DMS79 treated with DMSO at 0.1 percent for 48 hours (cell line): ENCODE measurements around the gene GRIN3B.
"Not testable (repeated sequence)": the region's sequence is repeated elsewhere in the genome, so short reads cannot be mapped to it uniquely, and the experiment has no call there.

Experiments
- DNase-seq: peaks from one replicate; lab custom pipeline; 2025; lab: John Stamatoyannopoulos, UW

The GRIN3B gene

GRCh38 chr19:1019616-1019961 is 19.4 kb downstream of the GRIN3B start:
- DNase-seq = no peak

DNA sequence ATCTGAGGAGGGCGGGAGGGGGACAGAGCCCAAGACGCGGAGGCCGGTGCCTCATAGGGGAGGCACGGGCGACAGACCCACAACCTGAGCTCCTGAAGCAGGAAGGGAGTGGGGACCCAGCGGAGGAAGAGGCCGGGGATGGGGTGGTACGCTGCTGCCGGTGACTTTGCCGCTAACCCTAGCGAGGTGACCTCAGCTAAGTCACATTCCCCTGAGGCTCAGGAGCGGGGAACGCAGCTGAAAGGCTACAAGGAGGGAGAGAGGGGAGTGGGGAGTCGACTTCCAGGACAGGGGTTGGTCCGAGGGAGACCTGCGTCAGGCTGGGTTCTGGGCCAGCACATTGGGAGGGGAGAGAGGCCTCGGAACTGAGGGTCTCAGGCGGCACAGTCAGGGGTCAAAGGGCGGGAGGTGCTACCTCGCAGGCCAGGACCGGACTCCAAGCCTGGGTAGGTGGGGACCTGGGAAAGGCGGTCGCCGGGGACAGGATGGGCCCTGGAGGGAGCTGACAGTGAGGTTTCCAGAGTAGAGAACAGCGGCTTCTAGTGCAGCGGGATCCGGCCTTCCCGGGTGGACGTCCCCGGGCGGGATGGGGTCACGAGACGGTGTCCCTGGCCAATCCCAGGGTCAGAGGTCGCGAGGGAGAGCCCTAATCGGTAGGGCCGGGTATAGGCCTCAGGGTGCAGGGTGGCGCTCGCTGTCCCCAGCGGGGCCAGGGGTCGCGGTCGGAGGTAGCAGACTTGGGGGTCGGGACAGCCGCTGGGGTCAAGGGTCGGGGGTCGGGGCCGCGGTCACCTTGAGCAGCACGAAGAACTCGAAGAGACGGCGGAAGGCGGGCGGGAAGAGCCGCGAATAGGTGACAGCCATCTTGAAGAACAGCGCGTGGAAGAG is 20.0 kb downstream of the GRIN3B start:
- no peak for DNase-seq

DNA sequence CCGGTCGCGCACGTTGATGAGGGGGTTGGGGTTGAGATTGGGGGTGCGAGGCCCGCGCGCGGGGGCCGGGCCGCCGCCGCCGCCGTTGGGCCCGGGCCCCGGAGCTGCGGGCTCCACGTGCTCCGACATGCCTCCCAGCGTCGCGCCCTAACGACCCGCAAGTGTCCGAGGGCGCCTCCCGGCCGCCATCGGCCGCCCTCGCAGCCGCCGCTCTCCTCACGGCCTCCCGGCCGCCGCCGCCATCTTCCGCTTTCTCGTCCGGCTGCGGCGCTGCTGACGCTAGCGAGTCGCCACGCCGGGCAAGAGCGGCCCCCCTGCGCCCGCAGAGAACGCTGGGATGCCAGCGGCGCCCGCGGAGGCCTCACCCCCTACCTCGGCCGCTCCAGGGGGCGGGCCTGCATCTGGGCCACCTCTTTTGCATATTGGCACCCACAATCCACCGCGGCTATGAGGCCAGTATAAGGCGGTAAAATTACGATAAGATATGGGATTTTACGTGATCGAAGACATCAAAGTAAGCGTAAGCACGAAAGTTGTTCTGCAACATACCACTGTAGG is 20.7 kb downstream of the GRIN3B start, which contains the start of gene TMEM259:
TSS of gene TMEM259 (minus strand) at position 256 of the 558 bp plus-strand sequence. CDS start at position 129, 127 bp downstream.
- peak; percentile 95 for DNase-seq

DNA sequence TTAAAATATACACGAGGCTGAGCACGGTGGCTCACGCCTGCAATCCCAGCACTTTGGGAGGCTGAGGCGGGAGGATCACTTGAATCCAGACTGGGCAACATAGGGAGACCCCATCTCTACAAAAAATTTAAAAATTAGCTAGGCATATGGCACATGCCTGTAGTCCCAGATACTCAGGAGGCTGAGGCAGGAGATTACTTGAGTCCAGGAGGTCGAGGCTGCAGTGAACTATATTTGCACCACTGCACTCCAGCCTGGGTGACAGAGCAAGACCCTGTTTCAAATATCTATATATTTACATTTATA is 23.6 kb downstream of the GRIN3B start:
- DNase-seq = not testable (repeated sequence)

GRCh38 chr19:1025080-1025479 is 24.9 kb downstream of the GRIN3B start:
- not testable (repeated sequence) for DNase-seq

GRCh38 chr19:1025960-1026782 is 26.0 kb downstream of the GRIN3B start, which contains the start of gene CNN2:
Gene CNN2, plus strand, starts transcription at chr19:1026608. Its CDS starts 54 bp downstream, at chr19:1026662.
- no peak for DNase-seq

GRCh38 chr19:1026783-1027649 is 26.8 kb downstream of the GRIN3B start:
- DNase-seq = no peak

- no peak for DNase-seq
These were observed 27.4 kb downstream of the GRIN3B start for GRCh38 chr19:1027650-1028061.

GRCh38 chr19:1028062-1028926 is 28.1 kb downstream of the GRIN3B start:
- DNase-seq = no peak

DNA sequence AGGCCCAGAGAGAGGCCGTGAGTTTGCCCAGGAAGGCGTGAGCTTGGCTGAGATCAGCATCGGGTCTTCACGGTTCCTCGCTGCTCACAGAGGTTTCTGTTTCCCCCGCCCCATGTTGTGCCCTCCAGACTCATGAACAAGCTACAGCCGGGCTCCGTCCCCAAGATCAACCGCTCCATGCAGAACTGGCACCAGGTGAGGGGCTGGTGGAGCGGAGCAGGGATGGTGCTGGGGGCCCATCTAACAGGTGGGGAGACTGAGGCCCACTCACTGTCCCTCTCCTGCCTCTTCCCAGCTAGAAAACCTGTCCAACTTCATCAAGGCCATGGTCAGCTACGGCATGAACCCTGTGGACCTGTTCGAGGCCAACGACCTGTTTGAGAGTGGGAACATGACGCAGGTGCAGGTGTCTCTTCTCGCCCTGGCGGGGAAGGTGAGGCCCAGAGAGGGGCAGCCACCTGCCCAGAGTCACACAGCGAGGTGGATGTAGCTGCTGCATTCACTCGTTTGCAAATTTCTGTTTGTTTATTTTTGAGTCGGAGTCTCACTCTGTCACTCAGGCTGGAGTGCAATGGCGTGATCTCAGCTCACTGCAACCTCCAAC is 32.1 kb downstream of the GRIN3B start:
- no peak for DNase-seq

- no peak for DNase-seq
These were observed 35.9 kb downstream of the GRIN3B start for GRCh38 chr19:1035998-1036621.

GRCh38 chr19:1037621-1038064 is 37.4 kb downstream of the GRIN3B start:
- DNase-seq = no peak

DNA sequence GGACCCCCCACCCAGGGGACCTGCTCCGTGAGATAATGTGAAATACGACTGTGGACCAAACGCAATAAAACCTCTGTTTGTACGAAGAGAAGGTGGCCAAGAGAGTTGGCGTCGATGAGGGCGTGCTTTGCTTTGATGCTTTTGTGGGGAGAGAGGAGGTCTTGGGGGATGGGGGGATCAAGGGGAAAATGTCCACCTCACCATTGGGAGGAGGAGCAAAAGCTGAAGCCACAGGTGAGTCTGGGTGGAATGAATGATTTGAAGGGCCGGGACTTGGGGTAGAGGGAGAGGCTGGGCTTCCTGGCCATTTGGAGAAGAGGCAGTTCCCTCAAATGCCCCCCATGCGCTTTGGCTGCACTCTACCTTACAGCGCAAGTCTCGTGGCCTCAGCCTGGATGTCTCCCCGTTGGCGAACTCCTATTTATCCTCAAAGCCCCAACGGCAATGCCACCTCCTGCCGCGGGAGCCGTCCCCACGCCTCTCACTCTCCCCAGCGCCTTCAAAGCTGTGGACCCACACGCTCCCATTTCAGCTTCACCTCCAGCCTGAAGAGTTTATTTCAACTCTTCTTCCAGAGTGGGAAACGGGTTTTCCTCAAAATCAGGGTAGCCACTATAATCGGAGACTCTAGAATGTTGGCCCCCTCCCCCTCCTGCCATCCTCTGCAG is 38.9 kb downstream of the GRIN3B start:
- no peak for DNase-seq

GRCh38 chr19:1039646-1040475 is 39.6 kb downstream of the GRIN3B start, which contains the start of gene ABCA7:
Gene ABCA7, plus strand, starts transcription at chr19:1040107. Its CDS starts 1,255 bp downstream, at chr19:1041362.
- DNase-seq = peak; percentile 98

DNA sequence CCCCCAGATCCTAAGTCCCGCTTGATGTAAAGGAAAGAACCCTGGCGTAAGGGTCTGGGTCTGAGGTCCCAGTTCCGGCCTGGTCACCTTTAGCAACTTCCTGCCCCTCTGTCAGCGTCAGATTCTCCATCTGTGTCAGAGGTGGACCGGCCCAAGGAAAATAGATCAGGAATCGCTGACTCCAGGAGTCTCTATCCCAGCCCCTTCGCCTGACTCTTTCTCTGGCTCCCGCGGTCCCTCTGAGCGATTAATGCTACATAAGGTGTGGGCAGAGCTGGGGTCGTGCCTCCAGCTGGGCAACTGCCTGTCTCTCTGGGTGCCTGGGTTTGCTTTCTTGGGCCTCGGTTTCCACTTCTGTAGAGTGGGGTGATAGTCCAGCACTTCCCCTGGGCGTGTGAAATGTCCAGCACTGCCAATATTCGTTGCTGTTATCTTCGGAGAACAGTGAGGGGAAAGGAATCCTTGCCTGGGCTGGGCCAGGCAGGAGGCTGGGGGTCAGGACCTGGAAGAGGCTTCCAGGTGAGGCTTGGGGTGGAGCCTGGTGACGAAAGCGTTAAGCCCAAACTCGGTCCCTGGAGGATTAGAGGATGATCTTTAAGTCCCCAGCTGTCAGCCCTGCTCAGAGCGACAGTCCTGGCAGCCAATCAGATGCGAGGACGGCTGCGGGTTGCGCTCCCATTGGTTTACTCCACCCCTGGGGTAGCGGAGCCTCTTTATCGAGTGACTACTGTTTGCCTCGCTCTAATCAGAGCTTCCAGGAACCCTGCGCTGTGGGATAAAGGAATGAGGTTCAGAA is 40.5 kb downstream of the GRIN3B start:
- peak; percentile 78 for DNase-seq

DNA sequence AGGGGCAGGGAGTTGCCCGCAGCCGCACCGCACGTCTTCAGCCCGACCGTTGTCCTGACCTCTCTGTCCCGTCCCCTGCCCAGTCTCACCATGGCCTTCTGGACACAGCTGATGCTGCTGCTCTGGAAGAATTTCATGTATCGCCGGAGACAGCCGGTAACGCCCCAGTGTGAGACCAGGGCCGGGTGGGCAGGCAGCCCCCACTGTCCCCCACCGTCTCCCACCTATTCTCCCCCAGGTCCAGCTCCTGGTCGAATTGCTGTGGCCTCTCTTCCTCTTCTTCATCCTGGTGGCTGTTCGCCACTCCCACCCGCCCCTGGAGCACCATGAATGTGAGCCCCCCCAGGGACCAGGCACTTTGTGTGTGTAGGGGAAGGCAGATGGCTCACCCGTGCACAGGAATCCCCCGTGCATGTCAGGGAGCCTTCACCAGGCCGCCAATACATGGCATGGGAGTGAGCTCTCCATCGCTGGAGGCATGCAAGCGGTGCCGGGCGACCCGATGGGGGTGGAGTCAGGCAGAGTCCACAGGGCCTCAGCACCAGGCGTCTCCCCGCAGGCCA is 41.1 kb downstream of the GRIN3B start:
- DNase-seq = no peak
